IPS-NIHi11 (cell line): ENCODE results near the gene NCOA3.
"Not testable (repeated sequence)": the region's sequence is repeated elsewhere in the genome, so short reads cannot be mapped to it uniquely, and the experiment has no call there.

Experiments
- DNase-seq: peaks from one replicate; pipeline ENCODE4 v3.0.0; 2012; ENCODE audit warnings: mixed read lengths, low spot score

NCOA3 gene

DNA sequence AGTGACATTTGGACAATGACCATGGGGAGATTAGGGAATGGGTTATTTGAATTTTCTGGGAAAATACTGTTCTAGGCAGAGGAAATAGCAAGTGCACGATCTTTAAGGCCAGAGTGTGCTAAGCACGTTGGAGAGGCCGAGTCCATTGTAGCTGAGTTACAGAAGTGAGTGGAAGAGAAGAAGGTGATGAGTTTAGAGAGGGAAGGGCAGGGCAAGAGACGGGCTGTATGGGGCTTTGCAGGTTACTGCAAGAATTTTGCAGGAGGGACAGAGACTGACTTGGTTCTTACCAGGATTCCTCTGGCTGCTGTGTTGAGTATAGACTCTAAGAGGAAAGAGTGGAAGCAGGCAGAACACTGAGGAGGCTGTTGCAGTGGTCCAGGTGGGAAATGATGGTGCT lies 1.1 kb upstream of the NCOA3 start:
- no peak for DNase-seq

DNA sequence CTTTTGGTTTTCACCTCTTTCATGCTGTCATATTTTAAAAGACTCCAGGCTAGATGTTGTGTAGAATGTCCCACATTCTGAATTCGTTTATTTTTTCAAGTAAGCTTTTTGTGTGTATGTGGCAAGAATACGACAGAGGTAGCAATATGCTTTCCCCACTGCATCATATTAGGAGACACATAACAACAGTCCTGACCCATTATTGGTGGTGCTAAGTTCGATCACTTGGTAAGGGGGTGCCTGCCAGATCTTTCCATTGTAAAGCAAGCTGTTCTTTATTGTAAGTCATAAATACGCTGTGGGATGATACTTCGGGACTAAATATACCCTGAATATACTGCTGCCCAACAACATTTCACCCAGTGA lies 588 bp upstream of the NCOA3 start:
- DNase-seq = no peak

DNA sequence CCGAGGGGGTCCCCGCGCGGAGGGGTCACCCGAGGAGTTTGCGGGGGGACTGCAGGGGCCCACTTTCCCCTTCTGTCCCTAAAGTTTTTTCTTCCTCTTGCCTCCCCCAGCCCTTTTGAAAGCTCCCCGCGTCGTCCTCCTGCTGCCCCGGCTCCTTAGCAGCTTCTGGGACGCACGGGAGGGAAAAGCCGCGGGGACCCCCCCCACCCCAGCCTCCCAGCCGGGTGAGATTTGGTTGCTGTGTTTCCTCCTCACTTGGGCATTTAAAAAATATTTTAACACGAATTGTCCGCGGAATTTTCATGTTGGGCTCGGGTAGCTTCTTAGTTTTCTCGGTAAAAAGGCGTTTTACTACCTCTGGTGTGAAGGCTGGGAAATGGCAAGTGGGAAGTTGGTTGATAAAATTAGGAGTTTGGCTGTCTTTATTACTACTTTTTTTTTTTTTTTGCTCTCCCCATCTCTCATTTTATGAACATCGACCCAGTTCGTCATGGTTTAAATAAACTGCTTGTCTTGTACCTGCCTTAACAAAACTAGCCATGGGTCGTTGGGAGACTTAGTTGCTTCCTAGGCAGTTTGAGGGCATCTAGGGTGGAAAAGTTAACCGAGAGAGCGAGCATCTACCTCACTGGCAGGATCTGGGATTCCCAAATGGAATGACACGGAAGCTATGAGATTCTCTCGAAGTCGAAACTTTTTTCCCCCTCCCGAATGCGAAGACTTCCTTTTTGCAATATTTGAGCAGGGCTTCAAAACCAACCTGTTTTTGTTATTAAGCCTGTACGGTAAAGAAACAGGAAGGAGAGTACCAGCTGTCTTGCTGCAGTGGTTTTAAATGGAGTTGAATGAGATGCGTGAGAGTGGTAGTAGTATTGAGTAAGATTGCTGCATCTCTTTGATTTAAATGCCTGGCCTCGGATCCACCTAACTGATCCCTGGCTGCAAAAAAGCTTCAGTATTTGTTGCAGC lies 868 bp downstream of the NCOA3 start:
- no peak for DNase-seq

DNA sequence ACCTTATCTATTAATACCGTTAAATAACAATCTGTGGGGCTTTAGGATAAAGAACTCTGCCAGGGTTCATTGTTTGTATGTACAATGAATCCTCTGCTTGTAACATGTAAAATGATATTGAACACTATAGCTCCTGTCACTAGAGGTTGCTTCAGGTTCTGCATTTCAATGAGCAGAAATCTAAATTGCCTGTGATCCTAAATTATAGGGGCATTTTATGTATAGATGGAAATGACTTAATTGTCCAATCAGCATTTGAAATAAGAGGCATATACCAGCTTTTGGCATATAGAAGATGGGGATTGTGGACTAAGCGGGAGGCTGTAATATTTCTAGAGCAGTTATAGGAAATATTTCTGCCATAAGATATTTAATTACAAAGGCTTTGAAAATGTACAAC lies 2.0 kb downstream of the NCOA3 start:
- no peak for DNase-seq

DNA sequence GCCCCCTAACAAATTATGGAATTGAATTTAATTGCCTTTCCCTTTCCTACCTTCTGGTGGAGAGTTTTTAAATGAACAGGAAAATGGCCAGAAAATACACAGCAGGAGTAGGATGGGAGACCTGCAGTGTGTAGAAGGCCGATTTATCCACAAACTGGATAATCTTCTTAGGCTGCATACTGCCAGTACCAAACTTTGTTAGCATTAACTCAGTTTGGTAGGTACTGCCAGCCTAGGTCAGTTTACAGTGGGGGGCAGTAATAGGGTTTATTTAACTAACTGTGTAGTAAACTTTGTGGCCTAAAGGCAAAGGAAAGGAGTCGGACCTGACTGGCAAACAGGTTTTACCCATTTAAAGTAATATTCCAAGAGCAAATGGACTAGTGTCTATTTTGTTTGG lies 4.6 kb downstream of the NCOA3 start:
- no peak for DNase-seq

DNA sequence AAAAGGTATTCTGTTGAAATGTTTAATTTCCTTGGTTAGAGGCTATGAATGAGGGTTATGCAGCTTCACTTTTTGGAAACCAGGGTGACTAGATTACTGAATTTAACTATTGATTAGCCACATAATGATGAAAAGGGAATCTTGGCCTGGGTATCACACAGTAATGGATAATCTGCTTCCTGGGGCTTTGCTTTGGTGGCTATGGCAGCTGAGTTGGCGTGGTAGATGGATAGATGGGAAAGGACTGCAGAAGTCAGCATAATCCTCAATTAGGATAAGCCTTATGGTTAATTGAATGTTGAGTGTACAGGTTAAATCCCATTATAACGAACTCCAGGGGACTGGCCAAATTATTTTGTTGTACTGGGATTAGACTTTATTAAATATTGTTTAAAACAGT lies 5.2 kb downstream of the NCOA3 start:
- DNase-seq = no peak

DNA sequence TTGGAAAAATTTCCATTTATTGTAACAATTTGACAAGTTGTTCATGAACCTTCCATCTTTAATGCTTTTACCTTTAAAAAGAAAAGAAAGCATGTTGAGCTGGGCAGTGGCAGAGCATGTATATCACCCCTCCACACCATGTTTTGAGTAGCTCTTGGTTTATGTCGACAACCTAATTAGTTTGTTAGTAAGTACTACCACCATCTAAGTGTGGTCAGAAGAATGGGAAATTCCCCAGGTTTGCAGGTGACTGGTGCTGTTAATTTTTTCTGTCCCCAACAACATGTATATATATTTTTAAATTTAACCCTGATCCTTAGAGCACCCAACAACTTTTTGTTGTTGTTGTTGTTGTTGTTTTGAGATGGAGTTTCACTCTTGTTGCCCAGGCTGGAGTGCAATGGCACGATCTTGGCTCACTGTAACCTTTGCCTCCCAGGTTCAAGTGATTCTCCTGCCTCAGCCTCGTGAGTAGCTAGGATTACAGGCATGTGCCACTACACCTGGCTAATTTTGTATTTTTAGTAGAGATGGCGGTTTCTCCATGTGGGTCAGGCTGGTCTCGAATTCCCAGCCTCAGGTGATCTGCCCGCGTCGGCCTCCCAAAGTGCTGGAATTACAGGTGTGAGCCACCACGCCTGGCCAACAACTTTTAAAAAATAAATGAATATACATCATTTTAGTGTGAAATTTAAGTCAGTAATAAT lies 5.7 kb downstream of the NCOA3 start:
- not testable (repeated sequence) for DNase-seq

DNA sequence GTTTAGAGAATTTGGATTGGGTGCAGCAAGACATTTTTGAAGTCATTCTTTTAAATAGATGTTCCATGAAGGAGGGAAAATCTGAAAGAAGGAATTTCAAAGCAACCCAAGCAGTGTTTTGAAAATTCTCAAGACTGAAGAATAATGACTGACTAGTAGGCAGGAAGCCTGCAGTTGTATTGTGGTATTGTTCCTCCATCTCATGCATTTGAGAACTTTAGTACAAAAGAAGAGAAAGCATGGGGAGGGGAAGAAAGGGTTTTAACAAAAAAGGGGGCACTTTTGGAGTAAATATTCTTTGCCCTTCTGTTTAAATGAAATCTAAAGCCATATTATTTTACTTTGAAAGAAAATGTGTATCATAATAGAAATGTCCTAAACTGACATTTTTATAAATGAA lies 6.6 kb downstream of the NCOA3 start:
- no peak for DNase-seq

DNA sequence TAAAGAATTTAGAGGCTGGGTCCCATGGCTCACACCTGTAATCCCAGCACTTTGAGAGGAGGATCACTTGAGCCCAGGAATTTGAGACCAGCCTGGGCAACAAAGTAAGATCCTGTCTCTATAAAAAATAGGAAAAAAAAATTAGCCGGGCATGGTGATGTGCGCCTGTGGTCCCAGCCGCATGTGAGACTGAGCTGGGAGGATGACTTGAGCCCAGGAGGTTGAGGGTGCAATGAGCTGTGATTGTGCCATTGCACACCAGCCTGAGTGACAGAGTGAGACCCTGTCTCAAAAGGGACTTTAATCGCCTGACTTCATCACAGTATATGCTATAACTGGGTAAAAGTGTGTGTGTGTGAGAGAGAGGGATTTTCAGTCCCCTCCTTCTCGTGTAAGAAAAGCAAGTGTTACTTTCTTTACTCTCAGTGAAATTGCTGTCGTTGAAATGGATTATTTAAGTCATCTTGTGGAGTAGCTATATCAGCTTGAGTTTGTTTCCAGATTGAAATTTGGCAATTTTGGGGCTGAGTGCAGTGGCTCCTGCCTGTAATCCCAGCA lies 7.5 kb downstream of the NCOA3 start:
- no peak for DNase-seq

DNA sequence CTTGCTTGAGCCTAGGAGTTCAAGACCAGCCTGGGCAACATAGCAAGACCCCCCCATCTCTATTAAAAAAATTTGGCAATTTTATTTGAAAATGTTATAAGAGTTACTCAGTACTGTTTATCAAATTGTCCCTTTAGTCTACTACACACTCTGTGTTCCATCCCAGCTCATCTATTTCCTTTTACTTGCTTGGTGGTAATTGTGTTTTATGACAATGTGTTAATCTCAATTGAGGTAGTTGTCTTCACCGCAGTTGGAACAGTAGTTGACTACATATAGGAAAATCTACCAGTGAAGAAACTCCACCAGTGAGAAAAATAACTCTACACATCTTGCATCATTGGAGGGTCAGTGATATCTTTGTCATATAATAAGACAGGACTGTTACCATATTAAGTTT lies 8.0 kb downstream of the NCOA3 start:
- DNase-seq = no peak

DNA sequence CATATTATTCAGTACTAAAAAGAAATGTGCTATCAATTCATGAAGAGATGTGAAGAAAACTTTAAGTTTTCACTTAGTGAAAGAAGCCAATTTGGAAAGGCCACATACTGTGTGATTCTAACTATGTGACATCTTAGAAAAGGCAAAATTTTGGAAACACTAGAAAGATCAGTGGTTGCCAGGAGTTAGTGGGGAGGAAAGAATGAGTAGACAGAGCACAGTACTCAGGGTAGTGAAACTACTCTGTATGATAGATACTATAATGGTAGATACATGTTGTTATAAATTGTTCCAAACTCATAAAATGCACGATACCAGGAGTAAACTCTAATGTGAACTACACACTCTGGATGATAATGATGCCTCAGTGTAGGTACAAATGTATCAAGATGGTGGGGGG lies 14.2 kb downstream of the NCOA3 start:
- DNase-seq = no peak

DNA sequence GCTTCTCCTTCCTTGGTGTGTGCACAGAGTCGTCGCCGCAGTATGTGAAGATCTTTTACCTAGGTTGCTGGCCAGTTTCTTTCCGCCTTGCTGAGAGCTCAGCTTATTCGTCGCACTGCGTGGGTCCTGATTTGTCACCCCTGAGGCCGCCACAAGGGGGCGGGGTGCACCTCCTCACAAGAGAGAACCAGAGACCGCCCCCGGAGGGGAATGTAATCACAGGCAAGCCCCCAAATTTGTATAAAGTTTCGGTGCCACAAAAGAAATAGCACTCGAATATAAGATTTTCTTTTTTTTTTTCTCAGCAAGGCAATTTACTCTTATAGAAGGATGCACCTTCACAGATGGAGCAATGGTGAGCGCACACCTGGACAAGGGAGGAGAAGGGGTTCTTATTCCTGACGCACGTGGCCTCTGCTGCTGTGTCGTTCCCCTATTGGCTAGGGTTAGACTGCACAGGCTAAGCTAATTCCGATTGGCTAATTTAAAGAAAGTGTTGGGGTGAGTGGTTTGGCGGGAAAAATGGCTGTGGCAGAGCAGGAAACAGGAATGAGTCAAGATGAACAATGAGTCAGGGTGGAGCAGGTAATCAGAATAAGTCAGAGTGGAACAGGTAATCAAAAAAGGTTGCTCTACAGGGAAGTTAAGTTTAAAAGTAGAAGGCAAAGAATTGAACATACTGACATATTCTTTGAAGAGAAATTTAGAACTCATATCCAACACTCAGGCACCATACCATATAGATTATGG lies 19.5 kb downstream of the NCOA3 start:
- DNase-seq = no peak

DNA sequence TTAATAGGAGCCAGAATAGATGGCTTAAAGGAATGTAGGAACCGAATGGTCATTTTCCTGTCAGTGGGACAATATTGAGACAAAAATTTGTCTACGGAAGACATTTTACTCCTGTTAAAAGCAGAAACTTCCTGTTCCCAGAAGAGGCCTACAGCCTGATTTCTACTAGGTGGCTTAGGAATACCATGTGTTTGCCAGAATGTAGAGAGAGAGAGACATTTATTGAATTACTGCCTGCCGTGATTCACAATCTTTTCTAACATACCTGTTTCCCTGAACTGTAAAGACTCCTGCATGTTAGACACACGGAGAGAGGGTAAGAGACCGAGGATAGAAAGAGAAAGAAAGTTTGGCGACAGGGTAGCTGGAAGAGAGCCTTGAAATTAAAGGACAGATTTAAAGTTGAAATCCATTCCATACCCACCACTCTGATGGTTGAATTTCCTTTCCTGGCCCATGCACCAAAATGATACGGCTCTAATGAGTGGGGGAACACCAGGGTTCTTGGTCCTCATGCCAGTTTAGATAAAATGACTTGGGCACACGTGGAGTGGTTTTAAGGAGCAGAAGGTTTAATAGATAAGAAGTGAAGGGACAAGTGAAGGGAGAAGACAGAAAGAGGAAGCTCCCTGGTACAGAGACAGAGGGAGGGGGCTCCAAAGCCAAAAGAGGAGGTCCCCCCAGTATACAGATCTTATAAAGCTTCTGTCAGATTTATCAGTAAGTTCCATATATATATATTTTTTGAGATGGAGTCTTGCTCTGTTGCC lies 22.5 kb downstream of the NCOA3 start:
- no peak for DNase-seq

DNA sequence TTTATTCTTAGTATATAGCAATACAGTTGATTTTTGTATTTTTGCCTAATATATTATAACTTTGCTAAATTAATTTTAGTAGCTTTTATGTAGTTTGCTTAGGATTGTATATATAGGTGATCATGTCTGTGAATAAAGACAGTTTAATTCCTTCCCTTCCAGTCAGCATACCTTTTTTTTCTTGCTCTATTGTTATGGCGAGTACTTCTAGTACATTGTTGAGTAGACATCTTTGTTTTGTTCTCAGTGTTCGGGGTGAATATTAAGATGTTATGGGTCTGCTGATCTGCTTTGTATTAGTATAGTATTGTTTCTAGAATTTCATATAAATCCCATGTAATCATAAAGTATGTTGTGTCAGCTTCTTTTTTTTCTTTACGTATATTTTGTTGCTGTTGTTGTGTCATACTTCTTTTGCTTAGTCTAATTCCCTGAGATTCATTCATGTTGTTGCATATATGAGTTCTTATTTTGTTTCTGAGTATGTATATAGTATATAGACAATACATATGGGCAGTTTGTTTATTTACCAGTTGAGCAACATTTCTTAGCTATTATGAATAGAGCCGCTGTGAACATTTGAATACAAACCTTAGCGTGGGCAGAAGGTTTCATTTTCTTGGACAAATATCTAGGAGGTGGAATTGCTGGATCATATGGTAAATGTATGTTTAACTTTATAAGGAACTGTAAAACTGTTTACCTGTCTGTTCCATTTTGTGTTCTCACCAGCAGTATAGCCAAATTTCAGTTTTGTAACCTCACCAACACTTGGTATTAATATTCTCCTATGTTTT lies 25.5 kb downstream of the NCOA3 start:
- DNase-seq = no peak

DNA sequence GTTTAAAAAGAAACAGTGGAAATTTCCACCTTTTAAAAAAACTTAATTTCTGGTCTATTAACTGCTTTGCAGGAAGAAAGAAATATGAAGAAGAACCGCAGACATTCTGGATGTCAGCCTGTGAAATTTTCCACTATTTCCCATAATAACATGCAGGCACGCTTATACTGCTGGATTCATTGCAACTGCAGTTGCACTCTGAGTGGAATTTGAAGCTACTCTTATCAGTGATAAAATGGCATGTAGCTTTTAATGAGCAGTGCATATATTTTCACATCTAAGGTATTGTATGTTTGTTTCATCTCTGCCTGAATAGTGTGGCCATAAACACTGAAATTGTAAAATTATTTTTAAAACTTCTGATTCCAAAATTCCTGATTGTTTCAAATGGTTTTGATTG lies 28.2 kb downstream of the NCOA3 start:
- DNase-seq = no peak

DNA sequence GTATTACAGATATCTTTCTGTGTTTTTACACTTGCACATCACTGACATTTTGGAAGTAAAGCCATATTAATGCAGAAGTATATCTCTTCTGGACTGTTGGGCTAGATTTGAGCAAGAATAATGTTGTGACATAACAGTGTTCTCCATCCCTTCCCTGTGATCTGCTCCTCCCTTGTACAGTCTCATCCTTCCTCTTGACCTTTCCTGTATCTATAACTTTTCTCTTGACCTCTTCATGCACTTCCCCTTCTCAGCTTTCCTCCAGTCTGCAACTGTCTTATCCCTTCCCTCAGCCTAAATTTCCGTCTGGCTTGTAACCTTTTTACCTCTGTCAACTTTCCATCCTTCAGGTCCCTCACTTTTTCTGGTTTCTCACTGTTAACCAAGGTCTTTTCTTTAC lies 29.8 kb downstream of the NCOA3 start:
- DNase-seq = no peak

DNA sequence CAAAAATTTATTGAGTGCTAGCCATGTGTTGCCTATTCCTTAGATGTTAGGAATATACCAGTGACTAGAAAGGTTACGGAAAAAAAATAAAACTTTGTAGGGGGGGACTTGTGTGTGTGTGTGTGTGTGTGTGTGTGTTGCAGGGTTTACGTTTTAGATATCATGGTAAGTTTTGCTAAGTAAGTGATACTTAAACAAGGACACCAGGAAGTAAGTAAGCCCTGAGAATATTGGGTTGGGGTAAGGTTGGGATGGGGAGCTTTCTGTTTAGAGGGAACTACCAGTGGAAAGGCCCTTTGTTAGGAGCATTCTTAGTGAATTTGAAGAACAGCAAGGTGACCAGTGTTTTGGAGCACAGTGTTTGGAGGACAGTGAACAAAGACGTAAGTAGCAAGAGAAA lies 30.3 kb downstream of the NCOA3 start:
- no peak for DNase-seq

DNA sequence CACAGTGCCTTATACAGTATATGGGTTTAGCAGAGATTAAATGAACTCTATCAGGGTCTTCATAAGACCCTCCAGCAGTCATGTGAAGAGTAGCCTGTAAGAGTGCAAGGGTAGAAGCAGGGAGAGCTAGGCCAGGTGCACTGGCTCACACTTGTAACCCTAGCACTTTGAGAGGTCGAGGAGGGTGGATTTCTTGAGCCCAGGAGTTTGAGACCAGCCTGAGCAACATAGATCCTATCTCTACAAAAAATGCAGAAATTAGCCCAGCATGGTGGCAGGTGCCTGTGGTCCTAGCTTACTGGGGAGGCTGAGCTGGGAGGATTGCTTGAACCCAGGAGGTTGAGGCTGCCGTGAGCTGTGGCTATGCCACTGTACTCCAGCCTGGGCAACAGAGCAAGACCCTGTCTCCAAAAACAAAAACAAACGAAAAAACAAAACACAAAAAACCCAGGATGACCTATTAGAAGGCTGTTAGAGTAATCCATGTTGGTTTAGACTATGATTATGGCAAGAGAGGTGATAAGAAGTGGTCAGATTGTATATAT lies 31.9 kb downstream of the NCOA3 start:
- no peak for DNase-seq

DNA sequence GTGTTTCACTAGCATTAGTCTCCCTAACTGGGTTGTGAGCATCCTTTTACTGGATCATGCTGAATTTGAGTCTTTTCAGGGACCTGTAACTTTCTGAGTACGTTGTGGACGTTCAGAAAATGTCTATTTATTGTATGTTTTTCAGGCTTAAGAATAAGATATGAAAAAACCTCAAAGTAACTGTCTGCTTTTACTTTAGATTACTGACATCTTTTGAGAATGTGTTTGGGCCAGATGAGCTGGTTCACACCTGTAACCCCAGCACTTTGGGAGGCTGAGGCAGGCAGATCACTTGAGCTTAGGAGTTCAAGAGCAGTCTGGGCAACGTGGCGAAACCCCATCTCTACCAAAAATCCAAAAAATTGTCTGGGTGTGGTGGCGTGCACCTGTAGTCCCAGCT lies 32.7 kb downstream of the NCOA3 start:
- DNase-seq = no peak

DNA sequence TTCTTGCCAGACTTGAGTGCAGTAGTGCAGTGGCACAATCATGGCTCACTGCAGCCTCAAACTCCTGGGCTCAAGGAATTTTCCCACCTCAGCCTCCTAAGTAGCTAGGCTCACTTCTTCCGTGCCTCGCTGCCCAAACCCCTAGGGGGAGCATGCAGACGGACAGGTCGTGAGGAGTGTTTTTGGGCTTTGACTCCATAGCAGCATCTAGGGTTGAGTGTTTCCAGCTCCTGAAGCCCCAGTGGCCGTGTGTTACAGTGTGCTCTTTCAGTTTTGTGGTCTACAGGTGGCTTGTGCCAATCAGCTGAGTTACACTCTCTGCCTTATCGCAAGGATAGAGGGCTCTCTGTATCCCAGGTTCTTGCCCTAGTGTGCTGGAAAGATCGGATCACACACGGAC lies 33.4 kb downstream of the NCOA3 start:
- DNase-seq = peak; percentile 40

DNA sequence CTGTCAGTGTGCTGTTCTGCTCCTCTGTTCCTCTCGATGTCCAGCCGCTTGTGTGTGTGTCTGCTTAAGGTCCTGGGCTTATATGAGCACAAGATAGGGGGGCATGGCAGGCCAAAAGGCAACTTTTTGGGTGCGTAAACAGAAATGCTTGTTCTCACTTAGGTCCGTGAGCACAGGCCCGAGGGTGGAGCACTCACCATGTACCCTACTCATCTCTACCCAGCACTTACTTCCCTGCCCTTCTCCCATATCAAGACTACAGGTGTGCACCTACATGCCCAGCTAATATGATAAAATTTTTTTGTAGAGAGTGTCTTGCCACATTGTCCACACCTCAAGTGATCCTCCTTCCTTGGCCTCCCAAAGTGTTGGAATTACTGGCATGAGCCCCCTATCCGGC lies 34.3 kb downstream of the NCOA3 start:
- DNase-seq = no peak
